Panc1 (cell line): ENCODE results near the gene HPCAL1. TPM values are rescaled to one million over a fixed set of nuclear protein-coding genes. Genes with fewer than 3 reads are reported as not detected.

ENCODE experiments used
- ATAC-seq: fragments of 200-7000 bp; cut with Tn5 transposase; 2 replicates; pipeline ENCODE4 v1.9.1; 2020; ENCODE audit warnings: mild to moderate bottlenecking, moderate library complexity
- BruUV-seq: library from RNA; stranded (reverse); fragments of 400-500 nt; replicated peaks from 2 replicates; lab custom pipeline; 2021; lab: Mats Ljungman, UMichigan
- CTCF ChIA-PET: fragments of 300-600 bp; sonication (Branson Sonifier 250); formaldehyde crosslinking; loops from one replicate; lab custom pipeline; 2022; ENCODE audit warnings: antibody characterized with exemption; lab: Charles Lee
- POLR2A ChIA-PET: fragments of 300-600 bp; sonication (Branson Sonifier 250); formaldehyde crosslinking; loops from one replicate; lab custom pipeline; 2022; ENCODE audit warnings: antibody characterized with exemption; lab: Charles Lee
- DNase-seq: peaks from one replicate; pipeline ENCODE4 v3.0.0-alpha.2; 2010; ENCODE audit warnings: low read depth, low spot score
- H3K27ac ChIP-seq: 2 replicates; pipeline ENCODE4 v1.5.1; 2011; ENCODE audit warnings: mild to moderate bottlenecking, low read length, inconsistent platforms
- H3K27me3 ChIP-seq: fragments of 200-500 bp; sonication (Bioruptor generic); 2 replicates; pipeline ENCODE4 v1.6.0; 2014; ENCODE audit warnings: low read length, inconsistent platforms; ENCODE audit not compliant: control insufficient read depth, insufficient read depth
- H3K36me3 ChIP-seq: fragments of 200-500 bp; sonication (Bioruptor generic); 2 replicates; pipeline ENCODE4 v1.5.1; 2014; ENCODE audit warnings: inconsistent platforms, mild to moderate bottlenecking, low read length, moderate library complexity; ENCODE audit not compliant: control insufficient read depth, insufficient read depth
- H3K4me1 ChIP-seq: 2 replicates; pipeline ENCODE4 v1.5.1; 2011; ENCODE audit warnings: inconsistent platforms, mild to moderate bottlenecking, low read length, moderate library complexity; ENCODE audit not compliant: control insufficient read depth, insufficient read depth
- H3K4me3 ChIP-seq, 2 experiments: 2 replicates each; pipeline ENCODE4 v1.5.1; 2011 to 2012; ENCODE audit warnings: low read depth in 2 of 2, low read length in 2 of 2, mild to moderate bottlenecking in 2 of 2, inconsistent platforms in 1 of 2, moderate library complexity in 1 of 2
- H3K9me3 ChIP-seq: fragments of 200-500 bp; sonication (Bioruptor generic); 2 replicates; pipeline ENCODE4 v1.5.1; 2014; ENCODE audit warnings: low read depth, mild to moderate bottlenecking, inconsistent platforms, low read length, moderate library complexity; ENCODE audit not compliant: control insufficient read depth, insufficient read depth
- POLR2AphosphoS5 ChIP-seq: IDR thresholded peaks from 2 replicates; pipeline ENCODE4 v1.6.1; 2012; ENCODE audit warnings: mild to moderate bottlenecking, low read depth, low read length, moderate library complexity
- SIN3A ChIP-seq: IDR thresholded peaks from 2 replicates; pipeline ENCODE4 v1.6.1; 2012; ENCODE audit warnings: low read depth, mild to moderate bottlenecking, low read length, moderate library complexity, borderline replicate concordance; ENCODE audit not compliant: insufficient read depth
- TCF7L2 ChIP-seq: IDR thresholded peaks from 2 replicates; pipeline ENCODE4 v1.6.1; 2011; ENCODE audit warnings: mild to moderate bottlenecking, low read depth, low read length, inconsistent platforms
- in situ Hi-C: cut with HindIII; loops from 2 replicates; pipeline ENCODE4 v1.10.0; 2016; ENCODE audit warnings: low sequenced_read_pairs, low pct_unique_long_range_greater_than_20kb
- intact Hi-C: fragments of 100-400 bp; cut with micrococcal nuclease; formaldehyde crosslinking; loops from one replicate; pipeline ENCODE4 v1.10.0; 2022; ENCODE audit not compliant: unreplicated experiment
- total RNA-seq: library from RNA; stranded (reverse); gene quantifications from one replicate; pipeline ENCODE4 v1.2.1, GENCODE V29; 2021; ENCODE audit not compliant: unreplicated experiment
- TF ChIP-seq, protein P1 (sequence below), 2 experiments: IDR thresholded peaks; 2 replicates each; pipeline ENCODE4 v1.6.1; 2011 to 2012; ENCODE audit warnings: low read depth in 2 of 2, control low read depth in 1 of 2, low read length in 1 of 2, mild to moderate bottlenecking in 1 of 2, moderate library complexity in 1 of 2; ENCODE audit not compliant: insufficient read depth in 1 of 2
- TF ChIP-seq, protein P2 (sequence below): fragments of 450-650 bp; IDR thresholded peaks from 2 replicates; pipeline ENCODE4 v1.5.1; 2017; ENCODE audit warnings: mild to moderate bottlenecking

The HPCAL1 gene
- total RNA-seq, 1 experiment from 2014 or later = 234 TPM

DNA sequence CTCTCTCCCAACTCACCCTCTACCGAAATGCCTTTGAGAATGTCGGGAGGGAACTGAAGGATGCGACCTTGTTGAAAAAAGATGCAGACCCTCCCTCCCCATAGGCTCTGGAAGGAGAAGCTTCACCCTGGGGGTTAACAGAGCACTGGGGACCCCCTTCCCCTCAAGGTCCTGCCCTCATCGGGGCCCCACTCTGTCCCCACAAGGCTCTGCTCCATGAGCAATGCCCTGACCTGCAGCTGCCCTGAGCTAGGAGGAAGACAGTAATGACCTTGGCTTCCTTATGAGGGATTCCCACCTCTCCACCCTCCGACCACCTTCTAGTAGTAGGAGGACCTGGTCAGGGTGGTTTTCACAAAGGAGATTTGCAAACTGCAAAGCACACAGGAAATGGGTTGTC, 44.4 kb upstream of the HPCAL1 start:
- H3K27ac ChIP-seq = no peak overlapping the region
- in situ Hi-C loops (no loop called here), intact Hi-C loops (no loop called here)
- peaks cover 8% of the 10 kb centered on the region for H3K4me1 ChIP-seq
- no peak overlapping the region for H3K4me3 ChIP-seq
- H3K27me3 ChIP-seq = no peaks in the 10 kb centered on the region
- no TSS peak for BruUV-seq
- no peak for DNase-seq
- no peak for ATAC-seq
- no peaks in the 10 kb centered on the region for H3K36me3 ChIP-seq
- no peaks in the 10 kb centered on the region for H3K9me3 ChIP-seq
- TF ChIP-seq POLR2AphosphoS5 = no peak
- TF ChIP-seq, protein P1, sequence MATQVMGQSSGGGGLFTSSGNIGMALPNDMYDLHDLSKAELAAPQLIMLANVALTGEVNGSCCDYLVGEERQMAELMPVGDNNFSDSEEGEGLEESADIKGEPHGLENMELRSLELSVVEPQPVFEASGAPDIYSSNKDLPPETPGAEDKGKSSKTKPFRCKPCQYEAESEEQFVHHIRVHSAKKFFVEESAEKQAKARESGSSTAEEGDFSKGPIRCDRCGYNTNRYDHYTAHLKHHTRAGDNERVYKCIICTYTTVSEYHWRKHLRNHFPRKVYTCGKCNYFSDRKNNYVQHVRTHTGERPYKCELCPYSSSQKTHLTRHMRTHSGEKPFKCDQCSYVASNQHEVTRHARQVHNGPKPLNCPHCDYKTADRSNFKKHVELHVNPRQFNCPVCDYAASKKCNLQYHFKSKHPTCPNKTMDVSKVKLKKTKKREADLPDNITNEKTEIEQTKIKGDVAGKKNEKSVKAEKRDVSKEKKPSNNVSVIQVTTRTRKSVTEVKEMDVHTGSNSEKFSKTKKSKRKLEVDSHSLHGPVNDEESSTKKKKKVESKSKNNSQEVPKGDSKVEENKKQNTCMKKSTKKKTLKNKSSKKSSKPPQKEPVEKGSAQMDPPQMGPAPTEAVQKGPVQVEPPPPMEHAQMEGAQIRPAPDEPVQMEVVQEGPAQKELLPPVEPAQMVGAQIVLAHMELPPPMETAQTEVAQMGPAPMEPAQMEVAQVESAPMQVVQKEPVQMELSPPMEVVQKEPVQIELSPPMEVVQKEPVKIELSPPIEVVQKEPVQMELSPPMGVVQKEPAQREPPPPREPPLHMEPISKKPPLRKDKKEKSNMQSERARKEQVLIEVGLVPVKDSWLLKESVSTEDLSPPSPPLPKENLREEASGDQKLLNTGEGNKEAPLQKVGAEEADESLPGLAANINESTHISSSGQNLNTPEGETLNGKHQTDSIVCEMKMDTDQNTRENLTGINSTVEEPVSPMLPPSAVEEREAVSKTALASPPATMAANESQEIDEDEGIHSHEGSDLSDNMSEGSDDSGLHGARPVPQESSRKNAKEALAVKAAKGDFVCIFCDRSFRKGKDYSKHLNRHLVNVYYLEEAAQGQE (IDR thresholded peaks at IDR 0.05; ENCODE audit: insufficient read depth in 1 of 2, low read depth in 2 of 2, low read length in 1 of 2) = no peak
- TF ChIP-seq SIN3A = no peak
- TF ChIP-seq TCF7L2 = no peak
- TF ChIP-seq, protein P2, sequence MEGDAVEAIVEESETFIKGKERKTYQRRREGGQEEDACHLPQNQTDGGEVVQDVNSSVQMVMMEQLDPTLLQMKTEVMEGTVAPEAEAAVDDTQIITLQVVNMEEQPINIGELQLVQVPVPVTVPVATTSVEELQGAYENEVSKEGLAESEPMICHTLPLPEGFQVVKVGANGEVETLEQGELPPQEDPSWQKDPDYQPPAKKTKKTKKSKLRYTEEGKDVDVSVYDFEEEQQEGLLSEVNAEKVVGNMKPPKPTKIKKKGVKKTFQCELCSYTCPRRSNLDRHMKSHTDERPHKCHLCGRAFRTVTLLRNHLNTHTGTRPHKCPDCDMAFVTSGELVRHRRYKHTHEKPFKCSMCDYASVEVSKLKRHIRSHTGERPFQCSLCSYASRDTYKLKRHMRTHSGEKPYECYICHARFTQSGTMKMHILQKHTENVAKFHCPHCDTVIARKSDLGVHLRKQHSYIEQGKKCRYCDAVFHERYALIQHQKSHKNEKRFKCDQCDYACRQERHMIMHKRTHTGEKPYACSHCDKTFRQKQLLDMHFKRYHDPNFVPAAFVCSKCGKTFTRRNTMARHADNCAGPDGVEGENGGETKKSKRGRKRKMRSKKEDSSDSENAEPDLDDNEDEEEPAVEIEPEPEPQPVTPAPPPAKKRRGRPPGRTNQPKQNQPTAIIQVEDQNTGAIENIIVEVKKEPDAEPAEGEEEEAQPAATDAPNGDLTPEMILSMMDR = no peak
- CTCF ChIA-PET = no interaction called here
- POLR2A ChIA-PET = no interaction called here

DNA sequence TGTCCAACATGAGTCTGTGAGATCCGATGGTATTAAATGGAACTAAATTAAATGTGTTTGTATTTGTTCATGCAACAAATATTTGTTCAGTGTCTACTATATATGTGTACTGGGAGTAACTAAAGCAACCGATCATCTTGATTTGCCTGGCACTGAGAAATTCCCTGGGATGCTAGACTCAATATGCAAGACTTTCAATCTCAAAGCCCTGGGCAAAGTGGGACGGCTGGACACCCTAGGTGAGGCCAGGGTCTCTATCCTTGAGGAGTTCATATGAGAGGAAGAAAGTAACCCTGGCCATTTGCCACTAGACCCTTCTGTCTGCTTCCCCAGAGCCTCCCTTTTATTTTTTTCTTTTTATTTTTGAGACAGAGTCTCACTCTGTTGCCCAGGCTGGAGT, 44.0 kb upstream of the HPCAL1 start:
- Histone ChIP-seq H3K4me3 (no peak overlapping the region), H3K9me3 (no peaks in the 10 kb centered on the region), H3K36me3 (no peaks in the 10 kb centered on the region), H3K4me1 (peaks cover 8% of the 10 kb centered on the region), H3K27ac (no peak overlapping the region), H3K27me3 (no peaks in the 10 kb centered on the region)
- no TSS peak for BruUV-seq
- intact Hi-C loops = no loop called here
- in situ Hi-C loops = no loop called here
- ChIA-PET POLR2A (no interaction called here), CTCF (no interaction called here)
- ATAC-seq (no peak), DNase-seq (no peak)
- TF ChIP-seq, protein P2 = no peak
- TF ChIP-seq TCF7L2 (no peak), SIN3A (no peak), POLR2AphosphoS5 (no peak)
- TF ChIP-seq, protein P1 (IDR thresholded peaks at IDR 0.05; ENCODE audit: insufficient read depth in 1 of 2, low read depth in 2 of 2, low read length in 1 of 2) = no peak
